PC-9 (cell line): ENCODE measurements around the gene TNP2. TPM values are rescaled to one million over a fixed set of nuclear protein-coding genes. Genes with fewer than 3 reads are reported as not detected.

ENCODE experiments used
- BruUV-seq: library from RNA; stranded (reverse); fragments of 400-500 nt; replicated peaks from 2 replicates; lab custom pipeline; 2021; lab: Mats Ljungman, UMichigan
- CTCF ChIA-PET: fragments of 300-600 bp; sonication (Branson Sonifier 250); formaldehyde crosslinking; loops from one replicate; lab custom pipeline; 2022; ENCODE audit warnings: antibody characterized with exemption; lab: Charles Lee
- POLR2A ChIA-PET: fragments of 300-600 bp; sonication (Branson Sonifier 250); formaldehyde crosslinking; loops from one replicate; lab custom pipeline; 2022; ENCODE audit warnings: antibody characterized with exemption; ENCODE audit not compliant: unreplicated experiment; lab: Charles Lee
- DNase-seq, 2 experiments: peaks; one replicate each; pipeline versions ENCODE4 v3.0.0 to v3.0.0-alpha.2; 2015 to 2022; ENCODE audit warnings: mixed read lengths in 1 of 2
- H2AFZ ChIP-seq: fragments of 200-600 bp; sonication (generic); 2 replicates; pipeline ENCODE4 v1.8.1; 2017; ENCODE audit warnings: antibody characterized with exemption
- H3F3A ChIP-seq: fragments of 200-600 bp; sonication (generic); 2 replicates; pipeline ENCODE4 v1.8.1; 2017; ENCODE audit warnings: antibody characterized with exemption, mild to moderate bottlenecking, low read depth; ENCODE audit not compliant: insufficient read depth
- H3K27ac ChIP-seq: fragments of 200-600 bp; sonication (generic); 2 replicates; pipeline ENCODE4 v1.6.1; 2016; ENCODE audit warnings: mixed run types
- H3K27me3 ChIP-seq: fragments of 200-600 bp; sonication (generic); 2 replicates; pipeline ENCODE4 v1.6.1; 2016; ENCODE audit warnings: low read depth, mixed run types; ENCODE audit not compliant: insufficient read depth
- H3K36me3 ChIP-seq: fragments of 200-600 bp; sonication (generic); 2 replicates; pipeline ENCODE4 v1.6.1; 2016; ENCODE audit warnings: low read depth, mixed run types
- H3K4me1 ChIP-seq: fragments of 200-600 bp; sonication (generic); replicated peaks from 2 replicates; pipeline ENCODE4 v1.6.1; 2016; ENCODE audit warnings: mixed run types; ENCODE audit not compliant: insufficient read depth
- H3K4me2 ChIP-seq: fragments of 200-600 bp; sonication (generic); 2 replicates; pipeline ENCODE4 v1.6.1; 2017; ENCODE audit warnings: mixed run types
- H3K4me3 ChIP-seq: fragments of 200-600 bp; sonication (generic); 2 replicates; pipeline ENCODE4 v1.6.1; 2016; ENCODE audit warnings: mixed run types
- H3K79me2 ChIP-seq: fragments of 200-600 bp; sonication (generic); 2 replicates; pipeline ENCODE4 v1.6.1; 2017; ENCODE audit warnings: low read depth, mixed run types
- H3K9me2 ChIP-seq: fragments of 200-600 bp; sonication (generic); 2 replicates; pipeline ENCODE4 v1.8.1; 2017; ENCODE audit warnings: mild to moderate bottlenecking; ENCODE audit not compliant: insufficient read depth
- H3K9me3 ChIP-seq: fragments of 200-600 bp; sonication (generic); 2 replicates; pipeline ENCODE4 v1.8.1; 2016; ENCODE audit warnings: low read depth; ENCODE audit not compliant: insufficient read depth
- H4K20me1 ChIP-seq: fragments of 200-600 bp; sonication (generic); 2 replicates; pipeline ENCODE4 v1.8.1; 2017; ENCODE audit not compliant: insufficient read depth
- CTCF ChIP-seq: fragments of 200-600 bp; sonication (generic); conservative IDR thresholded peaks from 2 replicates; pipeline ENCODE4 v1.6.1; 2017; ENCODE audit warnings: mixed run types, antibody characterized with exemption, mild to moderate bottlenecking, moderate library complexity
- EZH2 ChIP-seq: fragments of 200-600 bp; sonication (generic); IDR thresholded peaks from 2 replicates; pipeline ENCODE4 v1.8.0; 2017; ENCODE audit warnings: antibody characterized with exemption, low read depth
- intact Hi-C: fragments of 100-400 bp; cut with micrococcal nuclease; formaldehyde crosslinking; loops from one replicate; pipeline ENCODE4 v1.10.0; 2022; ENCODE audit not compliant: unreplicated experiment
- total RNA-seq: library from RNA; stranded (reverse); gene quantifications from 2 replicates; pipeline ENCODE4 v1.2.3, GENCODE V29; 2021

The TNP2 gene
- total RNA-seq, 1 experiment from 2014 or later: not detected

GRCh38 chr16:11245988-11246387 lies 23.1 kb downstream of the TNP2 start:
- BruUV-seq: no TSS peak
- no peak for DNase-seq
- ChIA-PET POLR2A (interaction anchor here (0.9 kb wide), 1 partner anchor 10 kb away, joined by 4 read pairs; the partner anchor contains the start of gene SOCS1), CTCF (no interaction called here)
- Histone ChIP-seq H3K4me1 (no peaks in the 10 kb centered on the region), H3K36me3 (no peaks in the 10 kb centered on the region), H3K9me3 (no peaks in the 10 kb centered on the region), H2AFZ (no peak overlapping the region), H3K9me2 (no peaks in the 10 kb centered on the region), H3K27me3 (no peaks in the 10 kb centered on the region), H3K4me2 (no peak overlapping the region), H3K79me2 (no peaks in the 10 kb centered on the region), H4K20me1 (no peaks in the 10 kb centered on the region), H3F3A (no peaks in the 10 kb centered on the region), H3K4me3 (no peak overlapping the region), H3K27ac (no peak overlapping the region)
- intact Hi-C loops: no loop called here
- TF ChIP-seq CTCF (no peak), EZH2 (no peak)

GRCh38 chr16:11245222-11245737 lies 23.8 kb downstream of the TNP2 start:
- Histone ChIP-seq H3F3A (no peaks in the 10 kb centered on the region), H3K9me2 (no peaks in the 10 kb centered on the region), H4K20me1 (no peaks in the 10 kb centered on the region), H3K9me3 (no peaks in the 10 kb centered on the region), H3K36me3 (no peaks in the 10 kb centered on the region), H3K4me1 (no peaks in the 10 kb centered on the region), H3K27ac (no peak overlapping the region), H3K4me2 (no peak overlapping the region), H3K79me2 (no peaks in the 10 kb centered on the region), H2AFZ (no peak overlapping the region), H3K4me3 (no peak overlapping the region), H3K27me3 (no peaks in the 10 kb centered on the region)
- CTCF ChIA-PET: no interaction called here
- no peak for TF ChIP-seq EZH2
- no TSS peak for BruUV-seq
- POLR2A ChIA-PET: no interaction called here
- DNase-seq: no peak
- intact Hi-C loops: no loop called here

GRCh38 chr16:11242658-11243057 lies 26.5 kb downstream of the TNP2 start:
- no peaks in the 10 kb centered on the region for H3K79me2 ChIP-seq
- no peaks in the 10 kb centered on the region for H3F3A ChIP-seq
- TF ChIP-seq CTCF: no peak
- no peak for TF ChIP-seq EZH2
- POLR2A ChIA-PET: no interaction called here
- H3K9me2 ChIP-seq: no peaks in the 10 kb centered on the region
- H3K27ac ChIP-seq: no peak overlapping the region
- no peaks in the 10 kb centered on the region for H3K9me3 ChIP-seq
- H3K36me3 ChIP-seq: no peaks in the 10 kb centered on the region
- H3K27me3 ChIP-seq: no peaks in the 10 kb centered on the region
- no peaks in the 10 kb centered on the region for H3K4me1 ChIP-seq
- intact Hi-C loops: no loop called here
- no peak overlapping the region for H2AFZ ChIP-seq
- no peak overlapping the region for H3K4me2 ChIP-seq
- no peak overlapping the region for H3K4me3 ChIP-seq
- DNase-seq: no peak
- no peaks in the 10 kb centered on the region for H4K20me1 ChIP-seq
- BruUV-seq: no TSS peak
- CTCF ChIA-PET: no interaction called here
